HG03045 (cell line): ENCODE measurements around the gene TMEM145.

Source experiments
- ATAC-seq: cut with Tn5 transposase; IDR thresholded peaks from one replicate; pipeline ENCODE4 v1.9.1; 2021; ENCODE audit warnings: mild to moderate bottlenecking, moderate library complexity; ENCODE audit not compliant: unreplicated experiment

Gene TMEM145

GRCh38 chr19:42357290-42357689 lies 44.2 kb downstream of the TMEM145 start:
- ATAC-seq, result no peak

GRCh38 chr19:42360787-42361544 lies 47.9 kb downstream of the TMEM145 start:
- ATAC-seq, result no peak

GRCh38 chr19:42361545-42361910 lies 48.4 kb downstream of the TMEM145 start:
- ATAC-seq, result no peak

- ATAC-seq, result no peak
These were observed 49.2 kb downstream of the TMEM145 start for GRCh38 chr19:42362342-42362741.

GRCh38 chr19:42362891-42363440 lies 49.9 kb downstream of the TMEM145 start:
- no peak for ATAC-seq

- no peak for ATAC-seq
These were observed 50.7 kb downstream of the TMEM145 start for GRCh38 chr19:42363614-42364346.

GRCh38 chr19:42366673-42367072 lies 53.6 kb downstream of the TMEM145 start:
- no peak for ATAC-seq

- no peak for ATAC-seq
These were observed 54.8 kb downstream of the TMEM145 start for GRCh38 chr19:42367929-42368328.

GRCh38 chr19:42368360-42368759 lies 55.3 kb downstream of the TMEM145 start:
- ATAC-seq, result no peak

- ATAC-seq, result no peak
These were observed 55.7 kb downstream of the TMEM145 start for GRCh38 chr19:42368765-42369164.

- ATAC-seq, result no peak
These were observed 56.4 kb downstream of the TMEM145 start for GRCh38 chr19:42369433-42370067.

- no peak for ATAC-seq
These were observed 57.0 kb downstream of the TMEM145 start for GRCh38 chr19:42370068-42370520.

GRCh38 chr19:42370626-42371175 lies 57.6 kb downstream of the TMEM145 start:
- ATAC-seq, result no peak
